HG02588 (cell line): Measurements from ENCODE around the gene SVIL.

Experiments used
- ATAC-seq: cut with Tn5 transposase; IDR thresholded peaks from one replicate; pipeline ENCODE4 v1.9.1; 2021; ENCODE audit warnings: mild to moderate bottlenecking, moderate library complexity; ENCODE audit not compliant: unreplicated experiment

Gene SVIL

DNA sequence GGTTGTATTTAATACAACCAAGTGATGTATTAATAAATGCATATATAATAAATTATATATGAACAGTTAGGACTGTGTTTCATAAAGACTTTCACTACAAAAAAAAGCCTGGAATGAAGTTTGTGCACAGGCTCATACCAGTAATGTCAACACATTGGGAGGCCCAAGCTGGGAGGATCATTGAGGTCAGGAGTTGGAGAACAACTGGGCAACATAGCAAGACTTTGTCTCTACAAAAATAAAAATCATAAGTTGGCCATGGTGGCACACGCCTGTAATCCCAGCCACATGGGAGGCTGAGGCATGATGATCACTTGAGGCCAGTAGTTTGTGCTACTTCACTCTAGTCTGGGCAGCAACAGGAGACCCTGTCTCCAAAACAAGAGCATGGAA lies 15.8 kb upstream of the SVIL start:
- ATAC-seq: no peak

- no peak for ATAC-seq
Observed at GRCh38 chr10:29649561-29650551, 15.1 kb upstream of the SVIL start.

GRCh38 chr10:29648983-29649268 lies 14.2 kb upstream of the SVIL start:
- ATAC-seq: no peak

DNA sequence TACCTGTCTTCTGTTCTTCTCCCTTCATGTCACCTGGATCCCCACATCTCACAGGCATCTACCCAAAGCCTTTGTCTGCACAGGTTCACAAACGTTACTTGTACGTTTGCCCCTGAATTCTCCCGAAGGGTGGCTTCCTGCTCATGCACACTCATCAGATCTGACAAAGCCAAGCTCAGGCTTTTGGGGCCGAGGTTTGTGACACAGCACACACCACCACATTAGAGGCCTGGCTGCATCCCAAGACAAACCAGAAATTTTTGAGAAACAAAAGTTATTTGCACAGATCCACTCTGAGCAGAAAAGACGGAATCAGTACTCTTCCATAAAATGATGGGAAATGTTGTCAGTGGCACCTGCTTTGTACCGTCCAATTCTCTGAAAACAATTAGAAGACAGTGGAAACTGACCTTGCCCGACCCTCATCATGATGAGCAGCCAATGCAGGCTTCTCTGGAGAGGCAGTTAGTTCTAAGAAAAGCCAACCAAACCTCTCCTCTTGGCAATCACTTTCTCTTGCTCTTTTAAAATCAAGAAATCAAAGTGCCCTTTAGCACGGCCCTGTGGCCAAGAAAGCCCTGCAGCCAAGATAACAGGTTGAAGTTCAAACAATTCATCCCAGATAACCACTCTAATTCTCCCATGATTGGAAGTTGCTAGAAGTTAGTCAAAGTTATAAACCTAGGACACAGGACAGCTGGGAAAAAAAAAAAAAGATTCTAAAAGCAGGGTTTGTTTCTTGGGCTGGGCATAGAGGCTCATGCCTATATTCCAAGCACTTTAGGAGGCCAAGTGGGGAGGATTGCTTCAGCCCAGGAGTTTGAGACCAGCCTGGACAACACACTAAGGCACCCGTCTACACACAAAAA lies 13.6 kb upstream of the SVIL start:
- ATAC-seq: no peak

GRCh38 chr10:29647478-29647877 lies 12.7 kb upstream of the SVIL start:
- no peak for ATAC-seq

GRCh38 chr10:29646960-29647461 lies 12.2 kb upstream of the SVIL start:
- ATAC-seq: no peak

- no peak for ATAC-seq
Observed at GRCh38 chr10:29646238-29646902, 11.6 kb upstream of the SVIL start.

DNA sequence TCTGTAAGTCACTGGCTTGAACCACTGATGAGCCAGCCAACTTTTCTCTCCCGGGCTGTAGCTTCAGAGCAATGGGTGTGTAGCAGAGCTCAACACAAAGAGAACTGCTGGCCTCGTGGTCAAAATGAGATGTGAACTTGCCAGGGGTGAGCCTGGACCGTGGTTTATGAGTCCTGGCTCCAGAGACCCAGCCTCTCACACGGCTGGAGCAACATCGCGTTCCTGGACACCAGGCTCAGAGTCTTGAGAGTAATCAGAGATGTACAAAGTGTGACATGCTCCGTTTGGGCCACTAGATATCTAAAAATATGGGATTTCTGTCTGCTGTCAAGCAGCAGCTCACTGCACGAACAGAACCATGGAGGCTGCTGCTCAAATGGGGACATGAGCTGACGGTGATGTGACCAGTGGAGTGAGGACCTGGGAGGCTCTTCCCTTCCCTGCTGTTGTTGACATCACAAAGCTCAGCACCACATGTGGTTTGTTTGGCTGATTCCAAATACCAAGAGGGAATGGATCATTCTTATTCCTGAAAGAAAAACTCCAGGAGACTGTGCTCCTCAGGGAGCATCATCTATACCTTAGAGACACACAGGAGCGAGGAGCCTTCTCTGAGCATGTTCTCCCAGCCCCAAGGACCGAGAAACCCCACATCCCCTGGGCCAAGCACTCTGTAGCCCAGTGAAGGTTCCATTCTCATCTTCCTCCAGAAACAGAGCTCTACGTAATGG lies 9.2 kb upstream of the SVIL start:
- no peak for ATAC-seq

DNA sequence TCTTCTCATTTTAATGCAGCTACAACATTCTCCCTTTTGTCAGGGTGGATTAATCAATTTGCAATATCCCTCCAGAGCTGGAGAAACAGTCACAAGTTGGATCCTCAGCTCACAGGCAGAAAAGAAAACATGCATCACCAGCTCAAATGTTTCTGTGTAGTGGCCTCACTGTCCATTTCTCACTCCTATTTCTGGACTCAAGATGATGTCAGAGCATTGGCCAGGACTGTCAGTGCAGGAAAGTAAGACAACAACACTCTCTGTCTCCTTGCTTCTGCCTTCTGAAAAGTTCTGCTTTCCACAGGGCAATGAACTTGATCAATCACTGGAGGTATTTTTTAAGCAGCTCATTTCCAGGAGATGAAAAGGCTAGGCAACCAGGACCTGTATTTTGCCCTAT lies 8.2 kb upstream of the SVIL start:
- ATAC-seq: no peak

GRCh38 chr10:29637537-29637936 lies 2.8 kb upstream of the SVIL start:
- ATAC-seq: no peak

GRCh38 chr10:29636178-29636577 lies 1.4 kb upstream of the SVIL start:
- no peak for ATAC-seq

DNA sequence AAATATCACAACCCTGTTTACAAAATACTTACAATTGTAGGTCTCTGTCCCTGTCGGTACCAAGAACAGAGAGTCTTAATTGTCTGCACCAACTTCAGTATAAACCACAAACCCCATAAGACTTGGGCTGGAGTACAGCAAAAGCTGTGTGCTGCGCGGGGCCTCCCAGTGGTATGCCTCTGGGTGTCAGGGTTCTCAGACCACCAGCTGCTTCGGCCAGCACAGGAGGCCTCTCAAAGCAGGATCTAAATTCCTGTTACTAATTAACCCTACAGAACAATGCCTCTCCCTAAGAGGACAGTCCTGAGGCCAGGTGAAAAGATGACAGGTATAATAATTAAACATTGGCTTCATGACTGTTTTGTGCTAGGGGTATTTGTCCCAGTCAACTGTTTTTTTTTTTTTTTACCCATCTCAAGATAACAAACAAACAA lies 957 bp upstream of the SVIL start:
- no peak for ATAC-seq

DNA sequence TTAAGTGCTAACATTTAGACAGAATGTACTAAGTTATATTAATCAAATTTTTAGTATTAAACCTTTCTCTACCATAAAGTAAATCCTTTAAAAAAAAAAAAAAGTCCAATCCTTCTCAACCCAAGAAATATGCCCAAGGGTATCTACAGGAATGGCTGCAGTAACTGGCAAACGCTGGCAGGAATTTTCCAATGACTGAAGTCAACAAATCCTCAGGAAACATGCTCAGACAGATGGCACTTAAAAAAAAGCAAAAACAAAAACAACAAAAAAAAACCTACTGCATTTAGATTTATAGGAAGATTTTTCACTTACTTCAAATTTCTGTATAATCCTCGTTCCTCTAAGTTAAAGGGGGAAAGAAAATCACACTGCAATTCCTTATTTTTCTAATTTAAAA lies 666 bp downstream of the SVIL start:
- ATAC-seq: no peak

DNA sequence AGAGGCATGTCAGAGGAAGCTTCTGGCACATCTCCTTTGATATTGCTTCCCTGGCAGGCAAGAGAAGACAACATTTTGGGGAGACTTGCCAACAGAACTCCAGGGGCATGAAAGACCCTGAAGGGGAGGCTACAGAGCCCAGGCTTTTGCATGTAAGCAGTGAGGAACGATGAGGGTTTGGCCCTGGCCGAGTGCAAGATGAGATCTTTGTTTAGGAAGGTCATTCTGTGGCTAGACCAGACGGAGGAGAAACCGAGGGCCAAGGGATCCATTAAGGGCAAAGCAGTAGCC lies 3.8 kb downstream of the SVIL start:
- ATAC-seq: no peak

DNA sequence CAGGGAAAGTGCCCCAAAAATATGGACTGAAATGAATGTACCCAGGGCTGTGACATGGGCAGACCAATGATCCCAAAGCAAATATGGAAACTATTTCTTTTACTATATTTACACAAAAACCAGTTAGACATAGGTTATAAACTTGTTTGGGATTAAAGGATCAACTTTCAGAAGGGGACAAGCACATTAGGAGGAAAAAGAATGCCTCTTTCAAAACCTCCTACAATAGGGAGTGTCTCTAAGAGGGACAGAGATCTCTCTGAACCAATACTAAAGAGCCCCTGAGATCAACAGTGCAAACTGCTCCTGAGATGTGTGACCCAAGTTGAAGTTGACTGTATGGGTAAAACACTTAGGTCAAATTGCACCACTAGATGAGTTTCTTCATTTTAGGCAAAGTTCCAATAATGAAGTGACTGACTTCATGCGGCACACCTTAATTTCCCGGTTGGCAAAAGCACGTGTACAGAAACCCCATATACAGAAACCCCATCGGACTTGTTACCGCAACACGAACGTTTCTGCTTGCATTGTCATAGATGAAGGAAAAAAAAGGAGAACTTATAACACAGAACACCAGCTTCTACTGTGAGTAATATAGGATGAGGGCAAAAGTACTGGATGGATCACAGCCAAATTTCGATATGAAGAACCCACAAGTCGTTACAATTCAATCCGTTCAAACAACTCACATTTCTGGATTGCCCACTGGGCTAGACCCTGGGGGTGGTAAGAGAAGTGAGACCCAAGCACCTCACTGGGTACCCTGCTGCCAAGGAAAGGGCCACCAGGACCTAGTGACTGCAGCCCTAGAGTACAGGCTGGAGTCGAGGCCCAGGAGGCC lies 4.3 kb downstream of the SVIL start:
- ATAC-seq: no peak

DNA sequence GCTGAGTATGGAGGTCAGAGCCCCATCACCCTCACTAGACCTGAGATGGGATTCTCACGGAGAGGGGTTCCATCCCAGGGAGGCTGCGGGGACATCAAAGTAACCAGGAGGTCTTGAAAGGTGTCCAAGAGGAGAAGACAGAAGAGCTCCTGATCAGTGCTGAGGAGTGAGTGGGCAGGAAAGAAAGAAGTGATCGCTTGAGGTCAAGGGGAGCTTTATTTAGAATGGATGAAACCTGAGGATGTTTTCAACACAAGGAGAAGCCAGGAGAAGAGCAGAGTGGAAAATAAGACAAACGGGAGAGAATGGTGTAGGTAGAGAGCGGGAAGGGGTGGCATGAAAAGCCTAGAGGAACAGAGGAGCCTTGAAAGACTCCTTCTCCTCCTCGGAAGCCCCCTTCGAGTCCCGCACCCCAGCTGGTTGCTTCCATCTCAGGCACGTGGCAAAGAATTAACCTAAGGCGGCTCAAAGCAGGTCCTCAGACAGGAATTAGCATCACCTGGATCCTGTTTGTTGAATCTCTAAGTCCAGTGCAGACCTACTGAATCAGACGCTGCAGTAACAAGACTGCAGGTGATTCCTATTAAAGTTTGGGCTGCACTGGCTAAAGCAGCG lies 5.8 kb downstream of the SVIL start:
- no peak for ATAC-seq

DNA sequence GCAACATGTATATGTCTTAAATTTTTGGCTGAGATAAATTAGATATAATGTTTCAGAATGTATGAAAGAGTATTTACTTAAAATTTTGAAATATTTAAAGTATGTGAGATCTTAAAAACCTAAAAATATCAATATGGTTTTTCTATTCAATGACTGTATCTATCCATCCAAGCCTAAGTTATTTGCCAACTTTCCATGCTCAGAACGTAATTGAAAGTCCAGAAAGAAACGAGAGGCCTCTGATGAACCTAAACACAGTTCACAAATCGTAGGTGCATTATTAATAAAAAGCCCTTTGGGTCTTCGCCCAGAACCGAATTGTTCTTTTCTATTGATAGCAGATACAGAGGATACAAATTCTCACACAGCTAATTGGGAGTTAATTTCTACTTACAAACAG lies 6.5 kb downstream of the SVIL start:
- ATAC-seq: no peak

GRCh38 chr10:29627201-29628132 lies 7.3 kb downstream of the SVIL start:
- ATAC-seq: no peak
